Neuronal stem cell (in vitro differentiated cells): ENCODE measurements around the gene NGDN.
"Not testable (repeated sequence)": the region's sequence is repeated elsewhere in the genome, so short reads cannot be mapped to it uniquely, and the experiment has no call there.

Source experiments
- DNase-seq: peaks from one replicate; pipeline ENCODE4 v3.0.0-alpha.2; 2013; ENCODE audit warnings: low spot score
- H2AFZ ChIP-seq: one replicate; pipeline ENCODE4 v1.6.1; 2013; ENCODE audit warnings: mild to moderate bottlenecking, low read length, inconsistent platforms
- H2AK5ac ChIP-seq: 2 replicates; pipeline ENCODE4 v1.6.1; 2013; ENCODE audit warnings: low read depth, mild to moderate bottlenecking, inconsistent platforms, low read length, moderate library complexity, mixed read lengths
- H2BK120ac ChIP-seq: 2 replicates; pipeline ENCODE4 v1.6.1; 2013; ENCODE audit warnings: low read depth, mild to moderate bottlenecking, inconsistent platforms, low read length, moderate library complexity, mixed read lengths
- H2BK12ac ChIP-seq: one replicate; pipeline ENCODE4 v1.6.1; 2013; ENCODE audit warnings: low read length, inconsistent platforms
- H2BK15ac ChIP-seq: 2 replicates; pipeline ENCODE4 v1.6.1; 2013; ENCODE audit warnings: mild to moderate bottlenecking, low read length, inconsistent platforms, mixed read lengths
- H2BK5ac ChIP-seq: one replicate; pipeline ENCODE4 v1.6.1; 2013; ENCODE audit warnings: inconsistent platforms, mild to moderate bottlenecking, low read length, moderate library complexity
- H3K14ac ChIP-seq: one replicate; pipeline ENCODE4 v1.6.1; 2013; ENCODE audit warnings: low read length, inconsistent platforms
- H3K18ac ChIP-seq: 2 replicates; pipeline ENCODE4 v1.6.1; 2013; ENCODE audit warnings: low read length, inconsistent platforms
- H3K23ac ChIP-seq: 2 replicates; pipeline ENCODE4 v1.6.1; 2013; ENCODE audit warnings: low read depth, mild to moderate bottlenecking, mixed read lengths, low read length, inconsistent platforms; ENCODE audit not compliant: poor library complexity
- H3K27ac ChIP-seq: replicated peaks from 3 replicates; pipeline ENCODE4 v1.5.1; 2013; ENCODE audit warnings: low read length, inconsistent platforms
- H3K27me3 ChIP-seq, 3 experiments: 2 replicates each; pipeline ENCODE4 v1.6.1; 2013; ENCODE audit warnings: low read length in 3 of 3, mild to moderate bottlenecking in 2 of 3, inconsistent platforms in 1 of 3, low read depth in 1 of 3, mixed read lengths in 1 of 3, moderate library complexity in 1 of 3; ENCODE audit not compliant: control insufficient read depth in 3 of 3, insufficient read depth in 3 of 3
- H3K36me3 ChIP-seq, 2 donors: replicated peaks in 1 of 2; 2 replicates each; pipeline ENCODE4 v1.6.1; 2013; ENCODE audit warnings: low read length in 2 of 2; ENCODE audit not compliant: control insufficient read depth in 2 of 2, insufficient read depth in 2 of 2
- H3K4ac ChIP-seq: 2 replicates; pipeline ENCODE4 v1.6.1; 2013; ENCODE audit warnings: inconsistent platforms, mild to moderate bottlenecking, low read length, moderate library complexity
- H3K4me1 ChIP-seq, 2 donors: 1 replicate in 1 of 2; 2 replicates in 1 of 2; pipeline ENCODE4 v1.6.1; 2013; ENCODE audit warnings: low read length in 2 of 2, low read depth in 1 of 2; ENCODE audit not compliant: control insufficient read depth in 2 of 2, insufficient read depth in 1 of 2
- H3K4me2 ChIP-seq: one replicate; pipeline ENCODE4 v1.6.1; 2013; ENCODE audit warnings: mild to moderate bottlenecking, low read length, inconsistent platforms; ENCODE audit not compliant: insufficient read depth, poor library complexity, severe bottlenecking
- H3K4me3 ChIP-seq, 2 donors: 2 replicates each; pipeline ENCODE4 v1.5.1; 2013; ENCODE audit warnings: low read length in 2 of 2, mild to moderate bottlenecking in 2 of 2, inconsistent platforms in 1 of 2, moderate library complexity in 1 of 2
- H3K79me1 ChIP-seq: one replicate; pipeline ENCODE4 v1.6.1; 2013; ENCODE audit warnings: low read depth, mild to moderate bottlenecking, inconsistent platforms, low read length, moderate library complexity
- H3K9ac ChIP-seq: one replicate; pipeline ENCODE4 v1.6.1; 2013; ENCODE audit warnings: mild to moderate bottlenecking, low read depth, low read length, inconsistent platforms; ENCODE audit not compliant: poor library complexity
- H3K9me3 ChIP-seq, 2 donors: replicated peaks in 1 of 2; 2 replicates each; pipeline versions ENCODE3 to v1.6.1; 2013; ENCODE audit warnings: low read length in 2 of 2, mild to moderate bottlenecking in 2 of 2, inconsistent platforms in 1 of 2, low read depth in 1 of 2, mixed read lengths in 1 of 2, moderate library complexity in 1 of 2; ENCODE audit not compliant: control insufficient read depth in 2 of 2, insufficient read depth in 1 of 2
- H4K8ac ChIP-seq: one replicate; pipeline ENCODE4 v1.6.1; 2013; ENCODE audit warnings: low read depth, mild to moderate bottlenecking, inconsistent platforms, low read length, moderate library complexity
- H4K91ac ChIP-seq: one replicate; pipeline ENCODE4 v1.6.1; 2013; ENCODE audit warnings: low read length, low read depth, mild to moderate bottlenecking, inconsistent platforms; ENCODE audit not compliant: poor library complexity
- WGBS, 2 donors: extraction: QIAGEN DNeasy Blood & Tissue Kit; methylation state at CpG; one replicate each; pipeline ENCODE4 v1.1.7; 2013; ENCODE audit warnings: missing lambda C conversion rate in 2 of 2, mixed read lengths in 1 of 2; ENCODE audit not compliant: insufficient read length in 2 of 2, insufficient replicate concordance in 1 of 2; ENCODE audit errors: extremely low coverage in 2 of 2; 5-methylcytosine and 5-hydroxymethylcytosine counted together

Gene NGDN

GRCh38 chr14:23425798-23426197 lies 43.7 kb upstream of the NGDN start:
- WGBS, 2 donors, result no CpG with 5 or more reads among the region's 6 CpGs
- H3K14ac ChIP-seq, H2BK15ac ChIP-seq, H3K4me2 ChIP-seq, H3K23ac ChIP-seq, H3K36me3 ChIP-seq, H2AFZ ChIP-seq, H3K79me1 ChIP-seq, H2BK5ac ChIP-seq, H2BK12ac ChIP-seq, H4K91ac ChIP-seq, H2BK120ac ChIP-seq, H3K18ac ChIP-seq, DNase-seq, H3K4me3 ChIP-seq, H3K27ac ChIP-seq, H3K9me3 ChIP-seq, H4K8ac ChIP-seq, H3K4ac ChIP-seq, H3K9ac ChIP-seq, H2AK5ac ChIP-seq: not testable (repeated sequence)
- H3K27me3 ChIP-seq, result peaks cover 0 to 11% (median 0%) of the 10 kb centered on the region in 3 experiments
- peaks cover 9 to 10% of the 10 kb centered on the region in 2 donors for H3K4me1 ChIP-seq

- peak overlapping the region; percentile 9 for H3K9ac ChIP-seq
- H2BK15ac ChIP-seq, result no peak overlapping the region
- no peak overlapping the region for H3K18ac ChIP-seq
- peaks cover 0 to 2% of the 10 kb centered on the region in 2 donors for H3K9me3 ChIP-seq
- no peak for DNase-seq
- no peak overlapping the region for H2BK12ac ChIP-seq
- no peak overlapping the region for H3K4me3 ChIP-seq
- H3K27me3 ChIP-seq, result no peaks in the 10 kb centered on the region
- no peak overlapping the region for H3K23ac ChIP-seq
- no peak overlapping the region for H4K8ac ChIP-seq
- H3K27ac ChIP-seq, result no peak overlapping the region
- H3K4me2 ChIP-seq, result no peak overlapping the region
- no peak overlapping the region for H2AFZ ChIP-seq
- no peak overlapping the region for H2BK5ac ChIP-seq
- H2AK5ac ChIP-seq, result no peak overlapping the region
- H3K4ac ChIP-seq, result no peak overlapping the region
- H3K4me1 ChIP-seq, result peaks cover 12% of the 10 kb centered on the region in 2 donors
- no CpG with 5 or more reads among the region's 13 CpGs for WGBS, 2 donors
- peaks cover 2% of the 10 kb centered on the region for H3K79me1 ChIP-seq
- H3K36me3 ChIP-seq, result no peaks in the 10 kb centered on the region
- H3K14ac ChIP-seq, result no peak overlapping the region
- H2BK120ac ChIP-seq, result no peak overlapping the region
- no peak overlapping the region for H4K91ac ChIP-seq
Observed at GRCh38 chr14:23428686-23429495, 40.6 kb upstream of the NGDN start.

- H2BK5ac ChIP-seq, result peak overlapping the region; percentile 69
- no peaks in the 10 kb centered on the region for H3K36me3 ChIP-seq
Observed at GRCh38 chr14:23430016-23430722, 39.3 kb upstream of the NGDN start.

GRCh38 chr14:23430723-23431085 lies 38.8 kb upstream of the NGDN start:
- WGBS, 2 donors, result no CpG with 5 or more reads among the region's 2 CpGs
- peak; percentile 45 for DNase-seq
- peak overlapping the region; percentile 71 for H3K4ac ChIP-seq

More at GRCh38 chr14:23430016-23430722, 39.3 kb upstream of the NGDN start:
- H3K23ac ChIP-seq, result no peak overlapping the region
- peak overlapping the region; percentile 8 for H3K27ac ChIP-seq
- peak overlapping the region; percentile 86 for H2AK5ac ChIP-seq
- DNase-seq, result no peak
- H2BK120ac ChIP-seq, result peak overlapping the region; percentile 2
- no peaks in the 10 kb centered on the region for H3K27me3 ChIP-seq
- H2BK15ac ChIP-seq, result peak overlapping the region; percentile 23
- peak overlapping the region; percentile 76 for H3K14ac ChIP-seq
- H2AFZ ChIP-seq, result peak overlapping the region; percentile 68
- peak overlapping the region; percentile 93 for H4K91ac ChIP-seq
- peaks cover 2% of the 10 kb centered on the region for H3K79me1 ChIP-seq
- no peak overlapping the region for H3K4me3 ChIP-seq
- no CpG with 5 or more reads among the region's 10 CpGs for WGBS, 2 donors
- peak overlapping the region; percentile 71 for H3K4ac ChIP-seq
- H4K8ac ChIP-seq, result peak overlapping the region; percentile 49
- no peak overlapping the region for H3K9ac ChIP-seq
- H3K4me1 ChIP-seq, result peaks cover 13 to 16% of the 10 kb centered on the region in 2 donors
- H3K9me3 ChIP-seq, result peaks cover 0 to 2% of the 10 kb centered on the region in 2 donors
- H3K18ac ChIP-seq, result peak overlapping the region; percentile 88
- H2BK12ac ChIP-seq, result peak overlapping the region; percentile 91
- no peak overlapping the region for H3K4me2 ChIP-seq

More at GRCh38 chr14:23430723-23431085, 38.8 kb upstream of the NGDN start:
- Histone ChIP-seq H4K8ac (no peak overlapping the region), H3K79me1 (peaks cover 4% of the 10 kb centered on the region), H3K27ac (peak overlapping the region; percentile 8), H2AK5ac (peak overlapping the region; percentile 86), H2BK5ac (peak overlapping the region; percentile 69), H3K18ac (peak overlapping the region; percentile 79), H3K4me1 (peaks cover 18 to 21% of the 10 kb centered on the region in 2 donors), H3K4me2 (peak overlapping the region; percentile 23), H3K14ac (no peak overlapping the region), H3K23ac (no peak overlapping the region), H3K4me3 (no peak overlapping the region), H2BK12ac (peak overlapping the region; percentile 91), H4K91ac (no peak overlapping the region), H3K9ac (no peak overlapping the region), H3K36me3 (no peaks in the 10 kb centered on the region), H3K9me3 (peaks cover 0 to 2% of the 10 kb centered on the region in 2 donors), H2AFZ (peak overlapping the region; percentile 68), H2BK120ac (no peak overlapping the region), H3K27me3 (no peaks in the 10 kb centered on the region), H2BK15ac (peak overlapping the region; percentile 23)
